Right cardiac atrium (tissue), 5 donors: ENCODE measurements around the gene DNASE2. TPM values are rescaled to one million over a fixed set of nuclear protein-coding genes. Genes with fewer than 3 reads are reported as not detected.
"Not testable (repeated sequence)": the region's sequence is repeated elsewhere in the genome, so short reads cannot be mapped to it uniquely, and the experiment has no call there.

Experiments used
- ATAC-seq, 2 donors: fragments of 200-7000 bp; cut with Tn5 transposase; one replicate each; pipeline versions ENCODE4 v1.8.0 to v1.9.1; 2020; ENCODE audit warnings: moderate library complexity in 2 of 2, mild to moderate bottlenecking in 1 of 2
- DNase-seq, 3 donors: peaks; one replicate each; pipeline ENCODE4 v3.0.0-alpha.2; 2020
- H3K27ac ChIP-seq: one replicate; pipeline ENCODE4 v1.5.1; 2013; ENCODE audit warnings: mild to moderate bottlenecking, low read length, control low read depth, moderate library complexity
- H3K27me3 ChIP-seq: one replicate; pipeline ENCODE4 v1.6.1; 2013; ENCODE audit not compliant: control insufficient read depth, insufficient read depth
- H3K4me1 ChIP-seq: one replicate; pipeline ENCODE4 v1.6.1; 2013; ENCODE audit warnings: low read length; ENCODE audit not compliant: control insufficient read depth, insufficient read depth
- H3K4me3 ChIP-seq: one replicate; pipeline ENCODE4 v1.5.1; 2013; ENCODE audit warnings: low read length, control low read depth
- H3K9me3 ChIP-seq: one replicate; pipeline ENCODE4 v1.6.1; 2013; ENCODE audit warnings: low read length; ENCODE audit not compliant: control insufficient read depth
- WGBS: extraction: QIAGEN DNeasy Blood & Tissue Kit; methylation state at CpG from one replicate; pipeline ENCODE4 v1.1.7; 2013; 5-methylcytosine and 5-hydroxymethylcytosine counted together
- intact Hi-C, 4 donors: fragments of 100-400 bp; cut with DNase I; formaldehyde crosslinking; loops; one replicate each; pipeline versions ENCODE4 v1.11.0 to v1.14.0; 2022 to 2023
- polyA plus RNA-seq: library from polyadenylated mRNA; stranded (reverse); fragments of 200-250 nt; gene quantifications from one replicate; pipeline ENCODE4 v1.2.3, GENCODE V29; 2013
- total RNA-seq, 4 donors: library from RNA; stranded (reverse); fragmentation: NEBNext Ultra II Directional; extraction: Animal tissue kit (Norgen Biotek cat#: 25700); gene quantifications; one replicate each; pipeline ENCODE4 v1.2.1, GENCODE V29; 2021
- donor health status: healthy with polysubstance abuse.
- donor health status: DM: no; HTN: yes; CAD: no.
- donor health status: DM: no; HTN: no; CAD: no.
- donor health status: DM: no; HTN: yes; CAD: no; lungs with severe emphysema.
- donor health status: DM: yes; HTN: yes; CAD: no.

DNASE2 gene
- total and polyA plus RNA-seq, 5 donors = 19.2 to 30.6 (median 23.6) TPM

GRCh38 chr19:12912571-12912970, 31.3 kb upstream of the DNASE2 start:
- 37% methylated on average over 4 of the region's 4 CpGs for WGBS
- ATAC-seq (no peak), DNase-seq (no peak)
- Histone ChIP-seq H3K4me3 (no peak overlapping the region), H3K9me3 (no peaks in the 10 kb centered on the region), H3K27me3 (no peaks in the 10 kb centered on the region), H3K27ac (no peak overlapping the region), H3K4me1 (no peaks in the 10 kb centered on the region)
- intact Hi-C loops = no loop called here

- ATAC-seq = peak in 1 of 2 donors; percentile 25
- DNase-seq = no peak
- intact Hi-C loops = no loop called here
- 90% methylated on average over 9 of the region's 9 CpGs for WGBS
- no peaks in the 10 kb centered on the region for H3K4me1 ChIP-seq
- no peaks in the 10 kb centered on the region for H3K27me3 ChIP-seq
- H3K4me3 ChIP-seq = no peak overlapping the region
- no peak overlapping the region for H3K27ac ChIP-seq
- no peaks in the 10 kb centered on the region for H3K9me3 ChIP-seq
Measured at GRCh38 chr19:12907166-12907565, 25.9 kb upstream of the DNASE2 start.

GRCh38 chr19:12899891-12900518, 18.8 kb upstream of the DNASE2 start:
- no peak overlapping the region for H3K27ac ChIP-seq
- H3K4me3 ChIP-seq = no peak overlapping the region
- H3K9me3 ChIP-seq = no peaks in the 10 kb centered on the region
- 91% methylated on average over 10 of the region's 10 CpGs for WGBS
- no peaks in the 10 kb centered on the region for H3K27me3 ChIP-seq
- ATAC-seq (no peak), DNase-seq (no peak)
- no peaks in the 10 kb centered on the region for H3K4me1 ChIP-seq
- intact Hi-C loops = no loop called here

GRCh38 chr19:12896460-12896859, 15.2 kb upstream of the DNASE2 start:
- ATAC-seq (no peak), DNase-seq (no peak)
- H3K27ac ChIP-seq = no peak overlapping the region
- H3K4me3 ChIP-seq = no peak overlapping the region
- H3K27me3 ChIP-seq = no peaks in the 10 kb centered on the region
- H3K9me3 ChIP-seq = no peaks in the 10 kb centered on the region
- WGBS = 97% methylated on average over 17 of the region's 17 CpGs
- peaks cover 5% of the 10 kb centered on the region for H3K4me1 ChIP-seq
- intact Hi-C loops = no loop called here

GRCh38 chr19:12893582-12893981, 12.3 kb upstream of the DNASE2 start:
- no peaks in the 10 kb centered on the region for H3K27me3 ChIP-seq
- no peaks in the 10 kb centered on the region for H3K9me3 ChIP-seq
- ATAC-seq = no peak
- WGBS = 94% methylated on average over 5 of the region's 5 CpGs
- H3K4me1 ChIP-seq = peaks cover 6% of the 10 kb centered on the region
- DNase-seq = peak in 1 of 3 donors; percentile 59
- H3K27ac ChIP-seq = no peak overlapping the region
- intact Hi-C loops = no loop called here
- H3K4me3 ChIP-seq = no peak overlapping the region

GRCh38 chr19:12891553-12892021, 10.3 kb upstream of the DNASE2 start:
- Histone ChIP-seq H3K9me3 (no peaks in the 10 kb centered on the region), H3K4me3 (peak overlapping the region; percentile 63), H3K4me1 (peaks cover 6% of the 10 kb centered on the region), H3K27me3 (no peaks in the 10 kb centered on the region), H3K27ac (no peak overlapping the region)
- intact Hi-C loops = no loop called here
- DNase-seq (peak in 1 of 3 donors; percentile 63), ATAC-seq (no peak)
- 7% methylated on average over 26 of the region's 26 CpGs for WGBS

- Histone ChIP-seq H3K27me3 (no peaks in the 10 kb centered on the region), H3K4me1 (peaks cover 6% of the 10 kb centered on the region), H3K9me3 (no peaks in the 10 kb centered on the region), H3K4me3 (peak within 1 kb of the TSS; percentile 63), H3K27ac (peak within 1 kb of the TSS; percentile 88)
- ATAC-seq (peak; percentile 99), DNase-seq (peak; percentile 98 to 99 (median 98))
- under 1% methylated on average over 49 of the region's 49 CpGs for WGBS
- intact Hi-C loops = no loop called here
Measured at GRCh38 chr19:12890787-12891552, 9.7 kb upstream of the DNASE2 start, which contains the start of gene GCDH. GCDH (plus strand) TSS chr19:12891160; CDS start chr19:12891305, 145 bp downstream.

GRCh38 chr19:12890299-12890786, 9.1 kb upstream of the DNASE2 start:
- H3K27me3 ChIP-seq, H3K9me3 ChIP-seq, H3K4me1 ChIP-seq, ATAC-seq, H3K4me3 ChIP-seq, intact Hi-C loops: not testable (repeated sequence)
- 40% methylated on average over 10 of the region's 10 CpGs for WGBS
- peak overlapping the region; percentile 88 for H3K27ac ChIP-seq
- DNase-seq = peak in 1 of 3 donors; percentile 48

- peaks cover 6% of the 10 kb centered on the region for H3K4me1 ChIP-seq
- intact Hi-C loops = loop anchor here in 1 of 4 donors (10.0 kb wide), 1 partner anchor 77 kb away; the partner anchor contains the start of gene DAND5
- WGBS = 74% methylated on average over 5 of the region's 5 CpGs
- no peak for DNase-seq
- no peak for ATAC-seq
- peaks cover 2% of the 10 kb centered on the region for H3K9me3 ChIP-seq
- no peaks in the 10 kb centered on the region for H3K27me3 ChIP-seq
- no peak overlapping the region for H3K4me3 ChIP-seq
- H3K27ac ChIP-seq = no peak overlapping the region
Measured at GRCh38 chr19:12888006-12888603, 6.9 kb upstream of the DNASE2 start.

- Histone ChIP-seq H3K27ac (no peak within 1 kb of the TSS), H3K4me3 (no peak within 1 kb of the TSS), H3K27me3 (no peaks in the 10 kb centered on the region), H3K4me1 (peaks cover 6% of the 10 kb centered on the region), H3K9me3 (peaks cover 2% of the 10 kb centered on the region)
- DNase-seq = peak in 1 of 3 donors; percentile 38
- 45% methylated on average over 17 of the region's 17 CpGs for WGBS
- intact Hi-C loops = loop anchor here in 1 of 4 donors (10.0 kb wide), 1 partner anchor 78 kb away; the partner anchor contains the start of gene DAND5
- ATAC-seq = no peak
Measured at GRCh38 chr19:12886969-12887747, 5.9 kb upstream of the DNASE2 start, which contains the start of gene KLF1. KLF1 (minus strand) TSS chr19:12887201; CDS start chr19:12887140, 61 bp downstream.
